K562 treated with DMSO at 1 percent for 12 hours (cell line): Measurements from ENCODE around the gene RAMP2. TPM values are rescaled to one million over a fixed set of nuclear protein-coding genes. Genes with fewer than 3 reads are reported as not detected.

Source experiments
- total RNA-seq: library from RNA; unstranded; fragments of 300-600 nt; gene quantifications from 2 replicates; pipeline ENCODE4 v1.2.3, GENCODE V29; 2022; ENCODE audit not compliant: insufficient read depth

The RAMP2 gene, protein sequence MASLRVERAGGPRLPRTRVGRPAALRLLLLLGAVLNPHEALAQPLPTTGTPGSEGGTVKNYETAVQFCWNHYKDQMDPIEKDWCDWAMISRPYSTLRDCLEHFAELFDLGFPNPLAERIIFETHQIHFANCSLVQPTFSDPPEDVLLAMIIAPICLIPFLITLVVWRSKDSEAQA
- total RNA-seq, result not detected in 2 replicates

DNA sequence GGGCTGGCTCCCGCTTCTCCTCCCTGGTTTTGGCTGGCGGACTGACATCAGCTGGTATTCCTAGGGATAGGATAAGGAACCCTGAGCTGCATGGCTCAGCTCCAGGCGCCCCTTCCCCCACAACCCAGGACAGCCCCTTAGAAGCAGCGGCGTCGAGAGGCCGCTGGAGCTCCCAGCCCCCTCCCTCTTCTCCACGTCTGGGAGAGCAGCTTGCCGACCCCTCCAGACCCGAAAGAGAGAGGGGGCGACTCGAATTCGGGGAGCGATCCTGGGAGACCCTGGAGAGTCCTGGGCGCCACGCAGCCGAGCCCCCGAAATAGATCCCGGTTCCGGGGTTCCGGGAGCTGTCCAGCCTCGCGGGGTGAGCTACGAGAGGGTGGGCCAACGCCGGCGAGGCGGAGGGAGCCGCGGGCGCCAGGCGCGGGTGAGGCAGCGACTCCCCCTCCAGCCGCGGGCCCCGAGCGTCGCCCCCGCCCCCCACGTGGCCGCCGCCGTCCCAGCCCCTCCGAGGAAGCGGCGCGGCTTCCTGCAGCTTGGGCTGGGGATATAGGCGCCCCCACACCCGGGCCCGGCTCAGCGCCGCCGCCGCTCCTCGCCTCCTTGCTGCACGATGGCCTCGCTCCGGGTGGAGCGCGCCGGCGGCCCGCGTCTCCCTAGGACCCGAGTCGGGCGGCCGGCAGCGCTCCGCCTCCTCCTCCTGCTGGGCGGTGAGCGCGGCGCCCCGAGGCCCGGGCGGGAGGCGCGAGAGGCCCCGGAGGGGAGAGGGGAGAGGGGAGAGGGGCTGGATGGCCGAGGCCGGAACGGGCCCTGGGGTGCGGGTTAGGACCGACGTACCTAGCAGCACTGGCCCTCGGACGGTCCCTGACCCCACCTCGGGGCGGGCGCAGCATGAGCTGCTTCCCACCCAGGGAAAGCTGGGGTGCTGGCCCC lies at the start of gene RAMP2:
Gene RAMP2, plus strand, starts transcription at position 576 of the 930 bp plus-strand sequence. Its CDS starts 35 bp downstream, at position 611.

DNA sequence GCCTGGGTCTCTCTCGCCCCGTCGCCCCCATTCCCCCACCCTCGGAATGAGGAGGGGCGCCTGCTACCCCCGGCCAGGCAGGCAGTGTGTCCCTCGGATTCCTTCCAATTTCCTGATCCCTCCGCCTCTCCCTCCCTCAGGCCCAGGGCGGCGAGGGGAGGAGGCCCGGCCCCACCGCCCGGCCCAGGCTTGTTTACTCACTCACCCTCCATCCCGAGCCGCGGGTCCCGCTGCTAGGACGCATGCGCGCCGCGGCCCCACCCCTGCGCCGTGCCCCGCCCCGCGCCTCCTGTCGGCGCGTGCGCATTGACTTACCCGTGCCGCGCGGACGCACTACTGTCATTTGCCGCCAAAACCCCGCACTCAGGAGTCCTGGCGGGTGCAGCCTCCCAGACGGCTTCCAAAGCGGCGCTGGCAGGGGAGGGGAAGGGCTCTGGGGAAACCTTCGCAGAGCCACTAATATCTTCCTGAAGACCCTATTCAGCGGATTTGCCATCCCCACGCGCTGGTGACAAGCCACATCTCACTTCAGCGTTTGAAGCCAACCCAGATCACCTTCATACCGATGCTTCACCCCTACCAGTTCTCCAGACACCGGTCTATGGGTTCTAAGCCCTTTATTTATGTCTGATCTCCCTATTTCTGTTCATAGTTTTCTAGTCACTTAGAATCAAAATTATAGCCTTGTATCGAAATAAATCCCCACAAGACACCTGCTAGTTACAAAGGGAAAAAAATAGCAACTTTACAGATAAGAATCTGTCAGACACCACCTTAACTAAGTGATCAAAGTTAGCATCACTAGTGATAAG lies 16.0 kb upstream of the RAMP2 start, which contains the start of gene EZH1:
Gene EZH1, minus strand, starts transcription at position 235 of the 812 bp plus-strand sequence. CDS start 16,099 bp downstream, outside the sequence.

DNA sequence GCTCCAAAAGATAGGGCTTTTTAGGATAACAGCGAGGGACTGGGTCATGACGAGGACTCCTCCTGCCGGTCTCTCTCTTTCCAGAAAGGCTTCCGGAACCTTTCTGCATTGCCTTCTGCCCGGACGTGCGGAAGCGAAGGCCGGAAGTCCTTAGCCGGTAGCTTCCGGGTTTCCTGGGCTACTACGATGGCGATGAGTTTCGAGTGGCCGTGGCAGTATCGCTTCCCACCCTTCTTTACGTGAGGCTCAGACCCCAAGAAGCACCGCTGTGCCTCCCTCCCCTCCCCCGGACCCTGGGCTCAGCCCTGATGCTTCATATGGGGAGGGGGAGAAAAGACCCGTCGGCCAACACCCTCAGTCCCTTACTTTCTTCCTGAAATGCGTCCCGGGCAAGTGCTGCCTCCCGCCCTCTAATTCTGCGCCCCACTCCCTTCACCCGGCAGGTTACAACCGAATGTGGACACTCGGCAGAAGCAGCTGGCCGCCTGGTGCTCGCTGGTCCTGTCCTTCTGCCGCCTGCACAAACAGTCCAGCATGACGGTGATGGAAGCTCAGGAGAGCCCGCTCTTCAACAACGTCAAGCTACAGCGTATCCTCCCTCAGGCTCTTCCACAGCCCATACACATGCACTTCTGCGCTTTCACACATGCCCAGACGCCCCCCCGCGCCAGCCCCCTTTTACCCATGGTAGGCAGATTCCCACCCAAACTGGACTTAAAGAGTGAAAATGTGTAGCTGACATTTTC lies 12.4 kb downstream of the RAMP2 start, which contains the start of gene VPS25:
Gene VPS25, plus strand, starts transcription at position 160 of the 746 bp plus-strand sequence. Its CDS starts 27 bp downstream, at position 187.

DNA sequence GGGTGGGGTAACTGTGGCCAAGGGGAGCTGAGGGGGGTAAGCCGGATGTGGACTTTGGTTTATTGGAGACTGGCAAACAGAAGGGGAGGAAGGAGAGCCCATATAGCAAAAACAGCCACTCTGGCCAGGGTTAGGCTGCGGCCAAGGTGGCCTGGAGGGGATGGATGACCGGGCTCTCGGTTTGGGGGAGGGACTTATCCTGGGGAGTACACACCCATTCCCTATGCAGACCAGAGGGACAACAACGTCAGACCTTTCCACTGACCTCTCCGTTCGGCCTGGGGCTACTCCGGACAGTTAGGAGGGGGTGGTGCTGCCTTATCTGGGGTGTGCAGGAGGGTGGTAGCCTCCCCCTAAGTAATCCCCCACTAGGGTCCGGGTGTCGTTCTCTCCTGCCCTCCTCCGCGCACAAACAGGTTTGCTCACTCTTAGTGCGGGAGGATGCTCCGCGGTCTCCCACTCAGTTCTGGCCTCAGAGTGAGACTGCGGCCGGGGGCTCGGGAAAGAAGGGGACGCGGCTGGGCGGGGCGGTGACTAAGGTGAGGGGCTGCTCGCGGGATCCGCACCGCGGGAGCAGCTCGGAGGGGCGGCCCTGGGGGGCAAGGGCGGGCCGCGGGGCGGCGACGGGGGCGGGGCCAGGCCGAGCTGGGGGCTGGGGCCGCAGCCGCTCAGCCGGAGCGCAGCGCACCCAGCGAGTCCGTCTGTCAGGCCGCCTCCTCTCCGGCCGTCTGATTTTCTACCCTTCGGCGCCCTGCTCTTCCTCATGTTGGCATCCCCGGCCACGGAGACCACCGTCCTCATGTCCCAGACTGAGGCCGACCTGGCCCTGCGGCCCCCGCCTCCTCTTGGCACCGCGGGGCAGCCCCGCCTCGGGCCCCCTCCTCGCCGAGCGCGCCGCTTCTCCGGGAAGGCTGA lies 19.2 kb downstream of the RAMP2 start, which contains the start of gene WNK4:
Gene WNK4, plus strand, starts transcription at position 675 of the 915 bp plus-strand sequence. Its CDS starts 89 bp downstream, at position 764.

DNA sequence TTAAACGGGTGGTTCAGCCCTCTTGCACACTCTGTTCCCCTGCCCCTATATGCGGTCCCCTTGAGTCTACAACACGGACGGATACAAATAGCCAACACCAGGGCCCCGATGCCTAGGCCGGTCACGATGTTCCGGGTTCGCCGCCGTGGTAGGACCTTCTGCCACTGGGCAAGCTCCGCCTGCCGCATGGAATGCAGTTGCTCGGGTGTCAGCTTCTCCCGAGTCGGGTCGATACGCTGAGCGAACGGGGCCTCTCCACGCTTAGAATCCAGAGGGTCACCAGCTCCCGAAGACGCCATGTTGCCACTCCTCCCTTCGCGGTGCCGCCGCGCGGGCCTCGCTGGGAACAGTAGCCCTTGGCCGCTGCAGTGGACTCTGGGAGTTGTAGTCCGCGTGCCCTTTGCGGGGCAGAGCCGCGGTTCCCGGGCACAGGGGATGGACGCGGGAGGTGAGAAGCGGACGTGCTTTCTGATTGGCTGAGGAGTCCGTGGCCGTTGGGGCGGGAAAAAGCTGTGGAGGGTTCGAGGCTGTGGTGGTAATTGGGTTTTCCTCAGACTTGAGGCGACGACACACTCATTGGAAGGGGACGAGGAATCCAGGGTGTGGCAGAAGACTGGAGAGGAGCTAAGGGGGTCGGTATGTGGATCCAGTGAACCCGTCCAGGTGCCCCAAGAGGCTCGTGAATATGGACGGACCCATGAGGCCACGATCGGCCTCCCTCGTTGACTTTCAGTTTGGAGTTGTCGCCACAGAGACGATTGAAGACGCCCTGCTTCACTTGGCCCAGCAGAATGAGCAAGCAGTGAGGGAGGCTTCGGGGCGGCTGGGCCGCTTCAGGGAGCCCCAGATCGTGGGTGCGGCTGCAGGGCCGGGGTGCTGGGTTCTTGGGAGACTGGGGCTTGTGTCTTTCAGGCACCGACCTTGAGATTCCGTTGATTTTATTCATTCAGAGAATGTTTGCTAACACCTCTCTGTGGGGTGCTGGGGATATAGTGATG lies 37.7 kb downstream of the RAMP2 start, which contains the start of the genes CNTD1 and COA3:
Gene CNTD1, plus strand, starts transcription at position 479 of the 998 bp plus-strand sequence. Its CDS starts 207 bp downstream, at position 686.
Gene COA3, minus strand, starts transcription at position 322 of the 998 bp plus-strand sequence. Its CDS starts 23 bp downstream, at position 299.

Other genes starting within 250 kb of the RAMP2 start
- 13.4 and 17.2 TPM in 2 replicates for gene NAGLU, start 225.0 kb upstream of the RAMP2 start, total RNA-seq
- gene HSD17B1, start 208.3 kb upstream of the RAMP2 start, total RNA-seq, result 5.9 and 6.6 TPM in 2 replicates
- 88.6 and 138 TPM in 2 replicates for gene COASY, start 199.1 kb upstream of the RAMP2 start, total RNA-seq
- 27.7 and 48.9 TPM in 2 replicates for gene MLX, start 194.1 kb upstream of the RAMP2 start, total RNA-seq
- gene PSMC3IP, start 183.5 kb upstream of the RAMP2 start, total RNA-seq, result 38.2 and 56.8 TPM in 2 replicates
- 14.6 and 33.4 TPM in 2 replicates for gene RETREG3, start 151.9 kb upstream of the RAMP2 start, total RNA-seq
- 113 and 147 TPM in 2 replicates for gene TUBG1, start 151.5 kb upstream of the RAMP2 start, total RNA-seq
- not detected in 2 replicates for gene TUBG2, start 101.9 kb upstream of the RAMP2 start, total RNA-seq
- gene PLEKHH3, start 84.2 kb upstream of the RAMP2 start, total RNA-seq, result 43.8 and 49.4 TPM in 2 replicates
- gene CCR10, start 79.4 kb upstream of the RAMP2 start, total RNA-seq, result 9.2 and 13.7 TPM in 2 replicates
- 0.24 and 2.2 TPM in 2 replicates for gene CNTNAP1, start 78.7 kb upstream of the RAMP2 start, total RNA-seq
- 9.5 and 29.4 TPM in 2 replicates for gene EZH1, start 16.2 kb upstream of the RAMP2 start, total RNA-seq
- 138 and 158 TPM in 2 replicates for gene VPS25, start 12.2 kb downstream of the RAMP2 start, total RNA-seq
- 2.8 and 9.5 TPM in 2 replicates for gene WNK4, start 19.4 kb downstream of the RAMP2 start, total RNA-seq
- 65.3 and 74.5 TPM in 2 replicates for gene COA3, start 37.5 kb downstream of the RAMP2 start, total RNA-seq
- 0.37 and 0.66 TPM in 2 replicates for gene CNTD1, start 37.6 kb downstream of the RAMP2 start, total RNA-seq
- 26.2 and 52.7 TPM in 2 replicates for gene BECN1, start 63.1 kb downstream of the RAMP2 start, total RNA-seq
- gene PSME3, start 72.2 kb downstream of the RAMP2 start, total RNA-seq, result 61.1 and 143 TPM in 2 replicates
- 1.1 and 4.3 TPM in 2 replicates for gene AOC2, start 83.4 kb downstream of the RAMP2 start, total RNA-seq
- gene AOC3, start 90.0 kb downstream of the RAMP2 start, total RNA-seq, result 1.1 and 3.4 TPM in 2 replicates
- not detected in 2 replicates for gene G6PC1, start 139.6 kb downstream of the RAMP2 start, total RNA-seq
- gene AARSD1, start 203.2 kb downstream of the RAMP2 start, total RNA-seq, result 23.1 and 31.4 TPM in 2 replicates
- 1.7 and 2.2 TPM in 2 replicates for gene PTGES3L, start 218.9 kb downstream of the RAMP2 start, total RNA-seq
- 9.1 and 17.5 TPM in 2 replicates for gene RUNDC1, start 219.3 kb downstream of the RAMP2 start, total RNA-seq
- gene RPL27, start 237.2 kb downstream of the RAMP2 start, total RNA-seq, result 4,551 and 6,279 TPM in 2 replicates
- 41.3 and 45.4 TPM in 2 replicates for gene IFI35, start 245.6 kb downstream of the RAMP2 start, total RNA-seq